Endodermal cell (in vitro differentiated cells): ENCODE results near the gene OR1I1. TPM values are rescaled to one million over a fixed set of nuclear protein-coding genes. Genes with fewer than 3 reads are reported as not detected.

Source experiments
- DNase-seq: peaks from one replicate; pipeline ENCODE4 v3.0.0-alpha.2; 2017
- H3K27ac ChIP-seq: 2 replicates; pipeline ENCODE4 v1.5.1; 2013; ENCODE audit warnings: mild to moderate bottlenecking, low read depth, low read length, moderate library complexity
- H3K27me3 ChIP-seq: 2 replicates; pipeline ENCODE4 v1.6.1; 2013; ENCODE audit warnings: mild to moderate bottlenecking, low read length, moderate library complexity; ENCODE audit not compliant: insufficient read depth, control insufficient read depth, poor library complexity, severe bottlenecking
- H3K36me3 ChIP-seq: 2 replicates; pipeline ENCODE4 v1.7.0; 2013; ENCODE audit warnings: mild to moderate bottlenecking, low read length, moderate library complexity; ENCODE audit not compliant: control insufficient read depth, insufficient read depth
- H3K4me1 ChIP-seq: one replicate; pipeline ENCODE4 v1.7.0; 2013; ENCODE audit warnings: low read length; ENCODE audit not compliant: control insufficient read depth, insufficient read depth
- H3K4me3 ChIP-seq: 2 replicates; pipeline ENCODE4 v1.5.1; 2013; ENCODE audit warnings: mild to moderate bottlenecking, low read length, moderate library complexity
- H3K9ac ChIP-seq: 2 replicates; pipeline ENCODE4 v1.6.1; 2013; ENCODE audit warnings: mild to moderate bottlenecking, low read length, moderate library complexity; ENCODE audit not compliant: poor library complexity, severe bottlenecking; ENCODE audit errors: extremely low read depth
- H3K9me3 ChIP-seq: 2 replicates; pipeline ENCODE4 v1.6.1; 2013; ENCODE audit warnings: mild to moderate bottlenecking, low read length, moderate library complexity; ENCODE audit not compliant: control insufficient read depth
- H3K27ac Mint-ChIP-seq: 2 replicates; pipeline ENCODE4 v1.8.0; 2020; ENCODE audit warnings: mixed read lengths
- H3K27me3 Mint-ChIP-seq: 2 replicates; pipeline ENCODE4 v1.8.0; 2021; ENCODE audit warnings: mild to moderate bottlenecking, mixed read lengths; ENCODE audit not compliant: insufficient read depth
- H3K36me3 Mint-ChIP-seq: 2 replicates; pipeline ENCODE4 v1.8.0; 2020; ENCODE audit warnings: low read depth, mixed read lengths
- H3K4me1 Mint-ChIP-seq: 2 replicates; pipeline ENCODE4 v1.8.0; 2020; ENCODE audit warnings: mixed read lengths
- H3K4me3 Mint-ChIP-seq: 2 replicates; pipeline ENCODE4 v1.8.0; 2020; ENCODE audit warnings: mild to moderate bottlenecking, moderate library complexity, mixed read lengths
- H3K9me3 Mint-ChIP-seq: 2 replicates; pipeline ENCODE4 v1.8.0; 2020; ENCODE audit warnings: mild to moderate bottlenecking, mixed read lengths
- CTCF ChIP-seq: fragments of 200-600 bp; sonication (generic); conservative IDR thresholded peaks from 2 replicates; pipeline ENCODE4 v1.5.0; 2021; ENCODE audit warnings: antibody characterized with exemption, mild to moderate bottlenecking
- WGBS, 2 experiments: methylation state at CpG; one replicate each; pipeline versions ENCODE4 v1.1.5 to v1.1.7; 2013; ENCODE audit warnings: missing lambda C conversion rate in 2 of 2, mixed read lengths in 1 of 2; ENCODE audit not compliant: insufficient coverage in 1 of 2, insufficient read length in 1 of 2; 5-methylcytosine and 5-hydroxymethylcytosine counted together
- total RNA-seq, 2 donors: library from RNA; stranded (reverse); fragmentation: NEBNext Ultra II Directional in 1 of 2; extraction: Animal tissue kit (Norgen Biotek cat#: 25700) in 1 of 2; gene quantifications; 2 replicates in 1 of 2; 3 replicates in 1 of 2; pipeline ENCODE4 v1.2.1, GENCODE V29; 2021

OR1I1 gene
- total RNA-seq, 2 donors from 2014 or later, result not detected

- H3K9ac ChIP-seq, result no peak overlapping the region
- peaks cover 23% of the 10 kb centered on the region for H3K27me3 Mint-ChIP-seq
- H3K27ac Mint-ChIP-seq, result no peak overlapping the region
- H3K4me3 ChIP-seq, result no peak overlapping the region
- no peak overlapping the region for H3K27ac ChIP-seq
- no peaks in the 10 kb centered on the region for H3K9me3 ChIP-seq
- no peaks in the 10 kb centered on the region for H3K27me3 ChIP-seq
- H3K9me3 Mint-ChIP-seq, result peaks cover 19% of the 10 kb centered on the region
- H3K4me1 Mint-ChIP-seq, result no peaks in the 10 kb centered on the region
- no peaks in the 10 kb centered on the region for H3K4me1 ChIP-seq
- peak; percentile 5 for DNase-seq
- H3K4me3 Mint-ChIP-seq, result no peak overlapping the region
- no peaks in the 10 kb centered on the region for H3K36me3 Mint-ChIP-seq
- 93 to 97% methylated on average over 21 to 25 of the region's 25 CpGs for WGBS, 2 experiments
- no peak for TF ChIP-seq CTCF
- H3K36me3 ChIP-seq, result no peaks in the 10 kb centered on the region
Measured at GRCh38 chr19:15141143-15141542, 59.1 kb downstream of the OR1I1 start.

- Histone ChIP-seq H3K9ac (no peak overlapping the region), H3K9me3 (no peaks in the 10 kb centered on the region), H3K27ac (no peak overlapping the region), H3K27me3 (no peaks in the 10 kb centered on the region), H3K36me3 (no peaks in the 10 kb centered on the region), H3K4me1 (no peaks in the 10 kb centered on the region), H3K4me3 (no peak overlapping the region)
- Mint-ChIP-seq H3K9me3 (peaks cover 19% of the 10 kb centered on the region), H3K27me3 (peaks cover 18% of the 10 kb centered on the region), H3K4me3 (no peak overlapping the region), H3K36me3 (no peaks in the 10 kb centered on the region), H3K4me1 (no peaks in the 10 kb centered on the region), H3K27ac (no peak overlapping the region)
- no peak for DNase-seq
- no peak for TF ChIP-seq CTCF
- WGBS, 2 experiments, result 85 to 91% methylated on average over 4 to 5 of the region's 5 CpGs
Measured at GRCh38 chr19:15142313-15142712, 60.3 kb downstream of the OR1I1 start.

Other genes starting within 250 kb of the OR1I1 start
- gene OR7A5, start 247.0 kb upstream of the OR1I1 start, total RNA-seq, result not detected
- gene OR7C1, start 247.0 kb upstream of the OR1I1 start, total RNA-seq, result not detected
- gene OR7A10, start 233.3 kb upstream of the OR1I1 start, total RNA-seq, result not detected
- gene OR7A17, start 196.1 kb upstream of the OR1I1 start, total RNA-seq, result not detected
- not detected for gene OR7C2, start 140.7 kb upstream of the OR1I1 start, total RNA-seq
- gene SLC1A6, start 102.3 kb upstream of the OR1I1 start, total RNA-seq, result 1 to 10 TPM in 1 of 2 donors, under 1 TPM in 1; 0.86 to 3.1 TPM
- gene CASP14, start 32.7 kb upstream of the OR1I1 start, total RNA-seq, result not detected
- gene SYDE1, start 25.2 kb downstream of the OR1I1 start, total RNA-seq, result 10 to 100 TPM in 1 of 2 donors, 1 to 10 TPM in 1; 8.9 to 12.2 TPM
- 100 to 1,000 TPM; 140 to 171 TPM for gene NOTCH3, start 118.8 kb downstream of the OR1I1 start, total RNA-seq
- 10 to 100 TPM; 14.5 to 18.7 TPM for gene EPHX3, start 150.2 kb downstream of the OR1I1 start, total RNA-seq